Heart left ventricle (tissue), 13 donors: ENCODE data around the gene TTLL7.

ENCODE experiments used
- POLR2A ChIP-seq, 2 donors: fragments of 450-650 bp; IDR thresholded peaks; one replicate each; pipeline ENCODE4 v1.6.1; 2017; ENCODE audit warnings: antibody characterized with exemption in 2 of 2, mild to moderate bottlenecking in 2 of 2, moderate library complexity in 2 of 2
- TF ChIP-seq, protein P1 (sequence below), 12 donors: fragments of 200-600 bp; sonication (generic) in 4 of 12; IDR thresholded peaks; one replicate each; pipeline versions ENCODE4 v1.5.0 to v1.8.0; 2018 to 2022; ENCODE audit warnings: antibody characterized with exemption in 12 of 12, mild to moderate bottlenecking in 5 of 12
- donor health status: ischemic (EF 13 %, LVEDD 7.1; RV severe dilation, severe dysfunction).
- donor health status: DM: no; HTN: yes; CAD: no.
- donor health status: DM: no; HTN: no; CAD: no.
- donor health status: ischemic (EF 25% LVEDD 6.9; RV normal size, moderate dysfunction).
- donor health status: ischemic (EF 25% LVEDD 5.7; RV mildly dilated, moderate dysfunction).
- donor health status: ischemic (EF 35%, LVEDD 5.7; RV mildly dilated, moderate dysfunction).
- donor health status: nonischemic (EF 11% LVEDD 7.7; RV severe dilation, severe dysfunction).
- donor health status: DM: yes; HTN: yes; CAD: no.
- donor health status: PGD.
- donor health status: ischemic (EF 29% LVEDD 5.4; RV normal size, mild dysfunction).
- donor health status: nonischemic (EF 23%, LVEDD 6.1; RV moderate dilation, normal function).

DNA sequence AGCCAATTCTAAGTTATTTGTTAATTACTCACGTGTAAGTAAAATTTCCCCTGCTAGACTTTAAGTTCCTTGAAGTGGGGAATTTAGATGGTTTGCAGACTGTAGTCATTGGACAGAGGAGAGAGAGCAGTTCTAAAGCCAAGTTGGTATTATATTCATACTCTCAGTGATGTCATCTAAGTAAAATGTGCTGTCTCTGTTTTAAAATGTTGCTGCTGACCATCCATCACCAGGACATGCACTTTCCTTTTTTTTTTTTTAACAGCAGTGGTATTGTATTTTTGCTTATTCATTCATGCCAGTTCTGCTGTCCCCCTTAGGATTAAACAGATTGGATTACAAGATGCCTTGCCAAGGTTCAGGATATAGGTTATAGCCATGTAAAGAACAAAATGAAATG lies 2.3 kb downstream of the TTLL7 start:
- TF ChIP-seq, protein P1, sequence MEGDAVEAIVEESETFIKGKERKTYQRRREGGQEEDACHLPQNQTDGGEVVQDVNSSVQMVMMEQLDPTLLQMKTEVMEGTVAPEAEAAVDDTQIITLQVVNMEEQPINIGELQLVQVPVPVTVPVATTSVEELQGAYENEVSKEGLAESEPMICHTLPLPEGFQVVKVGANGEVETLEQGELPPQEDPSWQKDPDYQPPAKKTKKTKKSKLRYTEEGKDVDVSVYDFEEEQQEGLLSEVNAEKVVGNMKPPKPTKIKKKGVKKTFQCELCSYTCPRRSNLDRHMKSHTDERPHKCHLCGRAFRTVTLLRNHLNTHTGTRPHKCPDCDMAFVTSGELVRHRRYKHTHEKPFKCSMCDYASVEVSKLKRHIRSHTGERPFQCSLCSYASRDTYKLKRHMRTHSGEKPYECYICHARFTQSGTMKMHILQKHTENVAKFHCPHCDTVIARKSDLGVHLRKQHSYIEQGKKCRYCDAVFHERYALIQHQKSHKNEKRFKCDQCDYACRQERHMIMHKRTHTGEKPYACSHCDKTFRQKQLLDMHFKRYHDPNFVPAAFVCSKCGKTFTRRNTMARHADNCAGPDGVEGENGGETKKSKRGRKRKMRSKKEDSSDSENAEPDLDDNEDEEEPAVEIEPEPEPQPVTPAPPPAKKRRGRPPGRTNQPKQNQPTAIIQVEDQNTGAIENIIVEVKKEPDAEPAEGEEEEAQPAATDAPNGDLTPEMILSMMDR (IDR thresholded peaks at IDR 0.05), result no peak
- no peak for TF ChIP-seq POLR2A (IDR thresholded peaks at IDR 0.05)
